Subcutaneous adipose tissue (tissue), 4 donors: ENCODE measurements around the gene SFR1. TPM values are rescaled to one million over a fixed set of nuclear protein-coding genes. Genes with fewer than 3 reads are reported as not detected.

Experiments used
- total RNA-seq, 4 donors: library from RNA; depleted of rRNA; stranded (reverse); fragments of >200 nt; gene quantifications; one replicate each; pipeline ENCODE4 v1.1.0, GENCODE V29; 2016
- TF ChIP-seq, protein P1 (sequence below): fragments of 450-650 bp; IDR thresholded peaks from one replicate; pipeline ENCODE4 v1.5.1; 2016; ENCODE audit warnings: low read depth, mild to moderate bottlenecking, control low read depth, antibody characterized with exemption, moderate library complexity

Gene SFR1
- total RNA-seq, 4 donors from 2014 or later, result 7.3 to 10.9 (median 8.4) TPM

GRCh38 chr10:104104926-104105325, 17.0 kb upstream of the SFR1 start:
- TF ChIP-seq, protein P1, sequence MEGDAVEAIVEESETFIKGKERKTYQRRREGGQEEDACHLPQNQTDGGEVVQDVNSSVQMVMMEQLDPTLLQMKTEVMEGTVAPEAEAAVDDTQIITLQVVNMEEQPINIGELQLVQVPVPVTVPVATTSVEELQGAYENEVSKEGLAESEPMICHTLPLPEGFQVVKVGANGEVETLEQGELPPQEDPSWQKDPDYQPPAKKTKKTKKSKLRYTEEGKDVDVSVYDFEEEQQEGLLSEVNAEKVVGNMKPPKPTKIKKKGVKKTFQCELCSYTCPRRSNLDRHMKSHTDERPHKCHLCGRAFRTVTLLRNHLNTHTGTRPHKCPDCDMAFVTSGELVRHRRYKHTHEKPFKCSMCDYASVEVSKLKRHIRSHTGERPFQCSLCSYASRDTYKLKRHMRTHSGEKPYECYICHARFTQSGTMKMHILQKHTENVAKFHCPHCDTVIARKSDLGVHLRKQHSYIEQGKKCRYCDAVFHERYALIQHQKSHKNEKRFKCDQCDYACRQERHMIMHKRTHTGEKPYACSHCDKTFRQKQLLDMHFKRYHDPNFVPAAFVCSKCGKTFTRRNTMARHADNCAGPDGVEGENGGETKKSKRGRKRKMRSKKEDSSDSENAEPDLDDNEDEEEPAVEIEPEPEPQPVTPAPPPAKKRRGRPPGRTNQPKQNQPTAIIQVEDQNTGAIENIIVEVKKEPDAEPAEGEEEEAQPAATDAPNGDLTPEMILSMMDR, result no peak

DNA sequence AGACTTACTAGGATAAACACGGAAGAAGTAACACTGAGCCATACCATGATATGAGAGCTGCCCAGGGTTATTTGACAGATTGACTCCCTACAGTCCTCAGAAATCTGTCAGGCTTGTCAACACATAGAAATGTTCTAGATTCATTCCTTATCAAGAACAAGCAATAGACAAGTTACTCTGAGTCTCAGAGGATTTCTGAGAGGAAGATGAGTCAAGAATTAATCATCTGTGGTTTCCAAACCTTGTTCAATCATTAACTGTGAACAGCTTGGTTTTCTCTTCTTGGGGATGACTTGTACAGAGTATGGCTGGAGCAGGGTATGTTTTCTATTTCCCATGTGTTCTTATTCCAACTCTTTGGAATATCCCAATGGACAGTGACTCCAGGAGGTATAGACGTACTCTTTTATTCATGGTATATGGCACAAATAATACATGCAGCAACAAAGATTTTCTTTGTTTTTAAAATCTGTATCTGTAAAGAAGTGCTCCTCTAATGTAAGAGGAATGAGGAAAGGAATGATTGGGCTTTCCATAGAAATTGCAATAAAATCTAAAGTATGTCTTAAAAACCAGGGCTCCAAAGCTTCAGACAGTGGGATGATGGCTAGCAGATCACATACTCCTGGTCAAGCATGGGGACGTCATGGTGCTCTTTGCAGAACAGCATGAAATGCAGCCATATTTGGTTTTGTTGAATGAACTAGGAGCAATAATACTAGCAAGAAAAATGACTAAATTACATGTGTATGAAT, 11.9 kb upstream of the SFR1 start:
- TF ChIP-seq, protein P1, result no peak

GRCh38 chr10:104113376-104113956, 8.5 kb upstream of the SFR1 start:
- TF ChIP-seq, protein P1, result no peak

DNA sequence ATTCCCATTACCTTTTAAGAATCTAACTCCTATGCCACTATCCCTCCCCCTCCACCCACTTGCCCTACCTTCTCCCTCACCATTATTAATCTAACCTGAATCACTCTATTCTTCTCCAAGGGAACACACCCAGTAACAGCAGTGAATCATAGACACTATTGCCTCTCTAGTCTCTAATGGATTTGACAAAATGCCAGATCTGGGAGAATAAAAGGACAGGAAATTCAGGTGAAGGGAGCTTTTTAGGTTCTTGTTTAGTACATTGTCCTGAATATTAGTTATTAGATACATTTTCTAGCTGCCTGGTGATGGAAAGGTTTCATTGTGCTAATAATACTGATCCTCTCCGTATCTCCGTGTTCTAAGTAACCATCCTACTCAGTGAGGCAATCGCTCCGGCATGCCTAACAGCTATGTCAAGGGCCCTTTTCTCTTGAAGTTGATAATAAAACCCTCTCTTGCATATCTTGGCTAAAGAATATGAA, 4.1 kb upstream of the SFR1 start:
- TF ChIP-seq, protein P1, result no peak

DNA sequence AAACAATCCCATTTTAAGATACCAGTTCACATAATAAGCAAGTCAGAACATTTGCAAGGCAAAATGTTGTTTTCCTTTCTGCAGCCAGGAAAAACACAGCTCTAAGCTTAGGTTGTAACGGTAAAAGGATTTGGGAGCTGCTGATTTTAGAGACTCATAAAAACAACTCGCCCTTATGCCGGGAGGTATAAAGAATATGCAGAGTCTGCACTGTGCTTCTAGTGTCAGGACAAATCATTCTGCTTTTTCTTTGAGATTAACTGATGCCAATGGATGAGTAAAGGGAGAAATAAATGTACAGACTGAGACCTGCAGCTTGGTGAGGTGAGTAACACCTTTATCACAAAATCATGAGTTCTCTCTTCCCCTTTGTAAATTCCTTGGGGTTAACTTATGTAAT, 2.0 kb upstream of the SFR1 start:
- TF ChIP-seq, protein P1, result no peak

DNA sequence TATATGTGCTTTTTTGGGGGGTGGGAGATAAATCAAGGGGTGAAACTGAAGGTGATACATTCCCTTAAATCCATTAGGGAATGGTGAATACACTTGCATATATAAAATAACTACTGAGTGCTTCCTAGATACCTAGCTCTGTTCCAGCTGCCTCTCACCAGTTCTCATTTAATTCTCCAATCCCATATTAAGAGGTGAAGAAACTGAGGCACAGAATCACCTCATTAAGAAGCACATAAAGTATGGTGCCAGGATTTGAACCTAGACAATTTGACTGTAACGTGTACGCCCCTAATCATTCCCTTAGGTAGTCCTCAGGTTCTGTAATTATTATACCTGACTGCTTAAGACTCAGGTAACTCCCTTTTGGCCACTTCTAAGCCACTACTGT, 1.5 kb upstream of the SFR1 start:
- TF ChIP-seq, protein P1, result no peak

- TF ChIP-seq, protein P1, result no peak
These were observed 977 bp upstream of the SFR1 start for GRCh38 chr10:104120903-104121484.
